ENCODE data around the gene XYLT2. TPM values are rescaled to one million over a fixed set of nuclear protein-coding genes. Genes with fewer than 3 reads are reported as not detected.

The XYLT2 gene
- total RNA-seq, 2 donors from 2014 or later, result 54.1 to 65.9 TPM

DNA sequence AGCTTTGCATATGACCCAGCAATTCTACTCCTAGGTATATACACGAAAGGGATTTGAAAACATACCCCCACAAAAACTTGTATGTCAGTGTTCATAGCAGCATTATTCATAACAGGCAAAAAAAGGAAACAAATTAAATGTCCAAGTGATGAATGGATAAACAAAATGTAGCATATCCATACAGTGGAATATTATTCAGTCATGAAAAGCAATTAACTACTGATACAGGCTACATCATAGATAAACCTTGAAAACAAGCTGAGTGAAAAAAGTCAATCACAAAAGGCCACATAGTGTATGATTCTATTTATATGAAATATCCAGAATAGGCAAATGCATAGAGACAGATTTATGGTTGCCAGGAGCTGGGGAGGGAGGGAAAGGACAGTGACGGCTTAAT is 27.8 kb downstream of the XYLT2 start:
- no peaks in the 10 kb centered on the region for H3K27me3 ChIP-seq (ENCODE audit: control insufficient read depth, insufficient read depth, low read length, poor library complexity, severe bottlenecking)
- H3K9ac ChIP-seq (ENCODE audit: extremely low read depth, low read length, poor library complexity, severe bottlenecking), result peak overlapping the region; percentile 78
- WGBS, 2 experiments (ENCODE audit: insufficient coverage in 1 of 2, insufficient read length in 1 of 2), result 74% methylated on average over 2 of the region's 2 CpGs; no CpG with 5 or more reads in 1 of the 2 experiments
- peaks cover 5% of the 10 kb centered on the region for H3K4me1 ChIP-seq (ENCODE audit: control insufficient read depth, insufficient read depth, low read length)
- no peak for TF ChIP-seq CTCF (conservative IDR thresholded peaks at IDR 0.05)
- Mint-ChIP-seq H3K27me3 (ENCODE audit: insufficient read depth) (no peaks in the 10 kb centered on the region), H3K4me1 (peaks cover 6% of the 10 kb centered on the region), H3K4me3 (peak overlapping the region; percentile 93), H3K9me3 (no peaks in the 10 kb centered on the region), H3K36me3 (ENCODE audit: low read depth) (peaks cover 38% of the 10 kb centered on the region), H3K27ac (no peak overlapping the region)
- no peaks in the 10 kb centered on the region for H3K9me3 ChIP-seq (ENCODE audit: control insufficient read depth, low read length)
- peaks cover 41% of the 10 kb centered on the region for H3K36me3 ChIP-seq (ENCODE audit: control insufficient read depth, insufficient read depth, low read length)
- H3K27ac ChIP-seq (ENCODE audit: low read depth, low read length), result no peak overlapping the region
- no peak for DNase-seq
- H3K4me3 ChIP-seq (ENCODE audit: low read length), result peak overlapping the region; percentile 96

GRCh38 chr17:50375858-50376538 is 30.1 kb downstream of the XYLT2 start:
- H3K27ac Mint-ChIP-seq, result no peak overlapping the region
- TF ChIP-seq CTCF (conservative IDR thresholded peaks at IDR 0.05), result no peak
- Histone ChIP-seq H3K27me3 (ENCODE audit: control insufficient read depth, insufficient read depth, low read length, poor library complexity, severe bottlenecking) (no peaks in the 10 kb centered on the region), H3K4me3 (ENCODE audit: low read length) (no peak overlapping the region), H3K27ac (ENCODE audit: low read depth, low read length) (no peak overlapping the region), H3K36me3 (ENCODE audit: control insufficient read depth, insufficient read depth, low read length) (peaks cover 37% of the 10 kb centered on the region), H3K9ac (ENCODE audit: extremely low read depth, low read length, poor library complexity, severe bottlenecking) (no peak overlapping the region), H3K4me1 (ENCODE audit: control insufficient read depth, insufficient read depth, low read length) (peaks cover 5% of the 10 kb centered on the region), H3K9me3 (ENCODE audit: control insufficient read depth, low read length) (no peaks in the 10 kb centered on the region)
- no peaks in the 10 kb centered on the region for H3K9me3 Mint-ChIP-seq
- DNase-seq, result no peak
- H3K27me3 Mint-ChIP-seq (ENCODE audit: insufficient read depth), result no peaks in the 10 kb centered on the region
- peaks cover 6% of the 10 kb centered on the region for H3K4me1 Mint-ChIP-seq
- peaks cover 21% of the 10 kb centered on the region for H3K36me3 Mint-ChIP-seq (ENCODE audit: low read depth)
- H3K4me3 Mint-ChIP-seq, result no peak overlapping the region
- 91 to 100% methylated on average over 1 to 5 of the region's 5 CpGs for WGBS, 2 experiments (ENCODE audit: insufficient coverage in 1 of 2, insufficient read length in 1 of 2)

DNA sequence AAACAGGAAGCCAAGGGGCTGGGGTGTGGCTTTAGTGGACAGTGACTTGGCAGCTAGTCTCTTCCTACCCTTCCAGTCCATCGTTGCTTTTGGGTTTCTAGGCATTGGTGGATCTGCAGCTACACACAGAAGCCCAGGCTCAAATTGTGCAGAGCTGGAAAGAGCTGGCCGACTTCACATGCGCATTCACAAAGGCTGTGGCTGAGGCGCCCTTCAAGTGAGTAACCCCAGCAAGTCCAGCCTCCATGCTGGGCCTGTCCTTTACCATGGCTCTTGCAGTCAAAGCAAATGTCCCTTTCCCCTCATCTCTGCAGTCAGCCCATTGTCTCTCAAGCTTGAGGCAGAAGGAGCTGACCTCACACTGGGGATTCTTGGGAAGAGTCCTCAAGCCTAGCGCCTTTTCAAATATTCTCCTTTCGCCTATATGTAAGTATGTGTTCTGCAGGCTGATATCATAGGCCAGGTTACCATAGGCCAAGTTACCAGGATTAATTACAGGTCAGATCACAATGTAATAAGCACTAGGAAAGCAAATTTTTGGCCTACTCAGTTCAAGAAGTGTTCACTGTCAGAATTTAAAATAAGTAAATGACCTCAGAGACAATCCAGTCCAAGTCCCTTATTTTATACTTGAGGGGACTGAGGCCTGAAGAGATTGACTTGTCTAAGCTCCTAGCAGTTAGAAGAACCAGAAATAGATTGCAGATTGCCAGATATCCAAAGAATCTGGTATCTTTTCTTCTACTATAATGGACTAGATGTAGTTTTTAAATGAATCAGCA is 33.6 kb downstream of the XYLT2 start:
- H3K9ac ChIP-seq (ENCODE audit: extremely low read depth, low read length, poor library complexity, severe bottlenecking), result no peak overlapping the region
- DNase-seq, result no peak
- Mint-ChIP-seq H3K27me3 (ENCODE audit: insufficient read depth) (no peaks in the 10 kb centered on the region), H3K4me3 (no peak overlapping the region), H3K36me3 (ENCODE audit: low read depth) (peaks cover 38% of the 10 kb centered on the region), H3K4me1 (peaks cover 3% of the 10 kb centered on the region), H3K27ac (no peak overlapping the region), H3K9me3 (no peaks in the 10 kb centered on the region)
- no peaks in the 10 kb centered on the region for H3K27me3 ChIP-seq (ENCODE audit: control insufficient read depth, insufficient read depth, low read length, poor library complexity, severe bottlenecking)
- no peaks in the 10 kb centered on the region for H3K9me3 ChIP-seq (ENCODE audit: control insufficient read depth, low read length)
- H3K27ac ChIP-seq (ENCODE audit: low read depth, low read length), result no peak overlapping the region
- 94 to 95% methylated on average over 3 to 6 of the region's 6 CpGs for WGBS, 2 experiments (ENCODE audit: insufficient coverage in 1 of 2, insufficient read length in 1 of 2)
- TF ChIP-seq CTCF (conservative IDR thresholded peaks at IDR 0.05), result no peak
- peaks cover 67% of the 10 kb centered on the region for H3K36me3 ChIP-seq (ENCODE audit: control insufficient read depth, insufficient read depth, low read length)
- H3K4me3 ChIP-seq (ENCODE audit: low read length), result no peak overlapping the region
- peaks cover 5% of the 10 kb centered on the region for H3K4me1 ChIP-seq (ENCODE audit: control insufficient read depth, insufficient read depth, low read length)

Measured in endodermal cell (in vitro differentiated cells).